GM12872 (cell line): Measurements from ENCODE around the gene CPEB4.

ENCODE experiments used
- TF ChIP-seq, protein P1 (sequence below): IDR thresholded peaks from 3 replicates; pipeline ENCODE4 v1.5.1; 2011; ENCODE audit warnings: low read depth, mild to moderate bottlenecking, low read length, moderate library complexity; ENCODE audit not compliant: insufficient read depth

The CPEB4 gene

DNA sequence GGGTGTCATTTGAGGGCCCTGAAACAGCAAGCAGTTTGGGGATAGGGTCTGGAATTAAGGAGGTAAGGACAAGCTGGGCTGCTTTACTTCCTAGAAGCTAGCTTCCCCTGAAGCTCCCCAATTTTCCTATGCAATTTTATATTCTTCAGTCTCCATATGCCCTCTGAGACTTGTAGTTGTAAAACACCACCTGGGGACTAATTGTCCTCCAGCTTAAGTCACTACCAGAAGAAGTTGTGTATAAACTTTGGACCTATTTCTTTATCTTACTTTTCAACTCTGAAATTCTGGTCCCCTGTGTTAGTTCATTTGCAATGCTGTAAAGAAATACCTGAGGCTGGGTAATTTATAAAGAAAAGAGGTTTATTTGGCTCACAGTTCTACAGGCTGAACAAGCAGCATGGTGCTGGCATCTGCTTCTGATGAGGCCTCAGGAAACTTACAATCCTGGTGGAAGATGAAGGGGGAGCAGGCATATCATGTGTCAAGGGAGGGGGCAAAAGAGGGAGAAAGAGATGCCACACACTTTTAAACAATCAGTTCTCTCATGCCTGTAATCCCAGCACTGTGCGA, 41.1 kb upstream of the CPEB4 start:
- TF ChIP-seq, protein P1, sequence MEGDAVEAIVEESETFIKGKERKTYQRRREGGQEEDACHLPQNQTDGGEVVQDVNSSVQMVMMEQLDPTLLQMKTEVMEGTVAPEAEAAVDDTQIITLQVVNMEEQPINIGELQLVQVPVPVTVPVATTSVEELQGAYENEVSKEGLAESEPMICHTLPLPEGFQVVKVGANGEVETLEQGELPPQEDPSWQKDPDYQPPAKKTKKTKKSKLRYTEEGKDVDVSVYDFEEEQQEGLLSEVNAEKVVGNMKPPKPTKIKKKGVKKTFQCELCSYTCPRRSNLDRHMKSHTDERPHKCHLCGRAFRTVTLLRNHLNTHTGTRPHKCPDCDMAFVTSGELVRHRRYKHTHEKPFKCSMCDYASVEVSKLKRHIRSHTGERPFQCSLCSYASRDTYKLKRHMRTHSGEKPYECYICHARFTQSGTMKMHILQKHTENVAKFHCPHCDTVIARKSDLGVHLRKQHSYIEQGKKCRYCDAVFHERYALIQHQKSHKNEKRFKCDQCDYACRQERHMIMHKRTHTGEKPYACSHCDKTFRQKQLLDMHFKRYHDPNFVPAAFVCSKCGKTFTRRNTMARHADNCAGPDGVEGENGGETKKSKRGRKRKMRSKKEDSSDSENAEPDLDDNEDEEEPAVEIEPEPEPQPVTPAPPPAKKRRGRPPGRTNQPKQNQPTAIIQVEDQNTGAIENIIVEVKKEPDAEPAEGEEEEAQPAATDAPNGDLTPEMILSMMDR: no peak

DNA sequence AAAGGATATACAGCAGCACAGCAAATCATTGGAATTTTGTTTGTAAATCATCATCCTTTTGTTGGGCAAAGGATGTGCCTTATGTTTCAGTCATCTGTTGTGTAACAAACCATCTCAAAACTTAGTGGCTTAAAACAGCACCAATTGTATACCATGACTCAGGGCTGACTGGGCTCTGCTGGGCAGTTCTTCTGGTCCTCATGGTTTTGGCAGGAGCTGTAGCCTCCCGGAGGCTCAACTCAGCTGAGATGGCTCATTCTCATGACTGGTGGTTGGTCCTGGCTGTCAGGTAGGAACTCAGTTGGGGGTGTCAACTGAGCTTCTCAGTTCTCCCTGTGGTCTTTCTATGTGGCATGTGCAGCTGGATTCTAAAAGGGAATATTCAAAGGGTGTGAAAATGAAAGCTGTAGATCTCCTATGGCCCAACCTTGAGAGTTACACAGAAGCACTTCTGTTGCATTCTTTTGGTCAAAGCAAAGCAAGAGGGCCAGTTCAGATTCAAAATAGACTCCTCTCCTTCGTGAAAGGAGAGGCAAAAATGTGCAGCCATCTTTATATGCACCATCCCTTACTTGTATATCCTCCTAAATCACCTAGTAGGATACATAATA, 39.1 kb upstream of the CPEB4 start:
- TF ChIP-seq, protein P1: no peak

DNA sequence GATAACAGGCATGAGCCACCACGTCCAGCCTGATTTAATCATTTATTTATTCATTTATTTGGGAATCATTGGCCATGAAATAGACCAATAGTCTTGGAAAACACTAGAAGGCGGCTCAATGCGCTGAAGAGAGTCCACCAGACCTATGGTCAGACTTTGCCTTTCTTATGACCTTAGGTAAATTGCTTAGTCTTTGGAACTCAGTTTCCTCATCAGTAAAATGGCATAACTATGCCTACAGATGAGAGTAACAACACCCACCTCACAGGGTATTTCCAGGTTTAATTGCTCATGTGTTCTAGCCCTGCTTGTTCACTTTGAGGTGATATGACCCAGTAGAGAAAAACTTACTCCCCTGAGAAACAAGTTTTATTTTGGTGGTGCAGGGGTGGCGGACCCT, 38.2 kb upstream of the CPEB4 start:
- TF ChIP-seq, protein P1: no peak

- TF ChIP-seq, protein P1: no peak
Observed at GRCh38 chr5:173850659-173851058, 37.5 kb upstream of the CPEB4 start.

GRCh38 chr5:173851595-173852243, 36.4 kb upstream of the CPEB4 start:
- TF ChIP-seq, protein P1: no peak

- TF ChIP-seq, protein P1: no peak
Observed at GRCh38 chr5:173852790-173853359, 35.3 kb upstream of the CPEB4 start.

- TF ChIP-seq, protein P1: no peak
Observed at GRCh38 chr5:173853370-173854131, 34.6 kb upstream of the CPEB4 start.
